ENCODE data around the gene TOM1. TPM values are rescaled to one million over a fixed set of nuclear protein-coding genes. Genes with fewer than 3 reads are reported as not detected.

The TOM1 gene
- total and polyA plus RNA-seq, 2 donors (not counting 1 experiment from before 2014, with no cell fraction given): 25.3 to 53.2 TPM

DNA sequence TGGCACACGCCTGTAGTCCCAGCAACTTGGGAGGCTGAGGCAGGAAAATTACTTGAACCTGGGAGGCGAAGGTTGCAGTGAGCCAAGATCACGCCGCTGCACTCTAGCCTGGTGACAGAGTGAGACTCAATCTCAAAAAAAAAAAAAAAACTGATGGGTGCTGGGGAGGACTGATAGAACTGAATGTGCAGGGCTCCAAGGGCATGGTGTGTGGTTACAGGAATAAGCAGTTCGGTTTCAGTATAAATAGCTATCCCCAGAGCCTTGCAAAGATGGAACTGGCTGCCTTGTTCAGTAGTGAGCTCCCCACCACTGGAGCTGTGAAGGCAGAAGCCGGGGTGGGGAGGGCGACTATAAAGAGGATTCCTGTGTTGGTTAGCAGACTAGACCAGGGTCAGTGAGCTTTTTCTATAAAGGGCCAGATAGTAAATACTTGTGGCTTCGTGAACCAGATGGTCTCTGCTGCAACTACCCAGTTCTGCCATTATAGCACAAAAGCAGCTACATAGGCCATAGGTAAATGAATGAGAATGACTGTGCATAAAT lies 5.9 kb downstream of the TOM1 start:
- TF ChIP-seq EZH2 (IDR thresholded peaks at IDR 0.05; ENCODE audit: borderline replicate concordance, insufficient read depth, low read depth, low read length, poor library complexity, severe bottlenecking): no peak
- TF ChIP-seq, protein P1, sequence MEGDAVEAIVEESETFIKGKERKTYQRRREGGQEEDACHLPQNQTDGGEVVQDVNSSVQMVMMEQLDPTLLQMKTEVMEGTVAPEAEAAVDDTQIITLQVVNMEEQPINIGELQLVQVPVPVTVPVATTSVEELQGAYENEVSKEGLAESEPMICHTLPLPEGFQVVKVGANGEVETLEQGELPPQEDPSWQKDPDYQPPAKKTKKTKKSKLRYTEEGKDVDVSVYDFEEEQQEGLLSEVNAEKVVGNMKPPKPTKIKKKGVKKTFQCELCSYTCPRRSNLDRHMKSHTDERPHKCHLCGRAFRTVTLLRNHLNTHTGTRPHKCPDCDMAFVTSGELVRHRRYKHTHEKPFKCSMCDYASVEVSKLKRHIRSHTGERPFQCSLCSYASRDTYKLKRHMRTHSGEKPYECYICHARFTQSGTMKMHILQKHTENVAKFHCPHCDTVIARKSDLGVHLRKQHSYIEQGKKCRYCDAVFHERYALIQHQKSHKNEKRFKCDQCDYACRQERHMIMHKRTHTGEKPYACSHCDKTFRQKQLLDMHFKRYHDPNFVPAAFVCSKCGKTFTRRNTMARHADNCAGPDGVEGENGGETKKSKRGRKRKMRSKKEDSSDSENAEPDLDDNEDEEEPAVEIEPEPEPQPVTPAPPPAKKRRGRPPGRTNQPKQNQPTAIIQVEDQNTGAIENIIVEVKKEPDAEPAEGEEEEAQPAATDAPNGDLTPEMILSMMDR (IDR thresholded peaks at IDR 0.05): no peak
- H4K20me1 ChIP-seq (ENCODE audit: control insufficient read depth, insufficient read depth, low read length, poor library complexity, severe bottlenecking): peaks cover 21% of the 10 kb centered on the region
- ATAC-seq (ENCODE audit: low read depth): no peak
- no peak overlapping the region for H3K4me3 ChIP-seq (ENCODE audit: control extremely low read depth in 1 of 5, extremely low read depth in 1 of 5, insufficient read depth in 1 of 5, low read depth in 2 of 5, low read length in 4 of 5)
- H3K4me1 ChIP-seq (ENCODE audit: control insufficient read depth in 2 of 2, insufficient read depth in 2 of 2, low read length in 2 of 2): peaks cover 33 to 53% of the 10 kb centered on the region in 2 donors
- Mint-ChIP-seq H3K9me3 (ENCODE audit: insufficient read depth) (no peaks in the 10 kb centered on the region), H3K27me3 (no peaks in the 10 kb centered on the region), H3K4me1 (peaks cover 62% of the 10 kb centered on the region), H3K4me3 (no peak overlapping the region), H3K27ac (no peak overlapping the region)
- no peaks in the 10 kb centered on the region for H3K27me3 ChIP-seq (replicated peaks in 1 of 4; ENCODE audit: control extremely low read depth in 1 of 4, control insufficient read depth in 3 of 4, insufficient read depth in 4 of 4, low read length in 3 of 4)
- H3K36me3 ChIP-seq (replicated peaks in 1 of 2; ENCODE audit: control extremely low read depth in 1 of 2, control insufficient read depth in 1 of 2, extremely low read depth in 1 of 2, insufficient read depth in 2 of 2, low read length in 1 of 2): peaks cover 0 to 2% of the 10 kb centered on the region in 2 experiments
- H3K9me3 ChIP-seq (ENCODE audit: control extremely low read depth in 1 of 3, control insufficient read depth in 2 of 3, insufficient read depth in 1 of 3, low read length in 2 of 3): no peaks in the 10 kb centered on the region
- ChIA-PET POLR2A (no interaction called here), CTCF (interaction anchor here (0.6 to 2.4 kb wide), 5 partner anchors 71 to 1181 kb away, joined by 3 to 6 read pairs (median 4); no protein-coding TSS in a partner anchor)
- H3K79me2 ChIP-seq (ENCODE audit: control insufficient read depth, insufficient read depth, low read length): peaks cover 75% of the 10 kb centered on the region
- H3K4me2 ChIP-seq (replicated peaks; ENCODE audit: low read depth, low read length, poor library complexity, severe bottlenecking): no peak overlapping the region
- no peak overlapping the region for H2AFZ ChIP-seq (ENCODE audit: insufficient read depth, low read depth, low read length, poor library complexity, severe bottlenecking)
- H3K27ac ChIP-seq (ENCODE audit: low read length in 2 of 2): no peak overlapping the region
- DNase-seq: no peak
- intact Hi-C loops (cut with micrococcal nuclease): no loop called here
- no peak overlapping the region for H3K9ac ChIP-seq (ENCODE audit: low read length)
- WGBS (ENCODE audit: insufficient coverage): 96% methylated on average over 5 of the region's 8 CpGs

DNA sequence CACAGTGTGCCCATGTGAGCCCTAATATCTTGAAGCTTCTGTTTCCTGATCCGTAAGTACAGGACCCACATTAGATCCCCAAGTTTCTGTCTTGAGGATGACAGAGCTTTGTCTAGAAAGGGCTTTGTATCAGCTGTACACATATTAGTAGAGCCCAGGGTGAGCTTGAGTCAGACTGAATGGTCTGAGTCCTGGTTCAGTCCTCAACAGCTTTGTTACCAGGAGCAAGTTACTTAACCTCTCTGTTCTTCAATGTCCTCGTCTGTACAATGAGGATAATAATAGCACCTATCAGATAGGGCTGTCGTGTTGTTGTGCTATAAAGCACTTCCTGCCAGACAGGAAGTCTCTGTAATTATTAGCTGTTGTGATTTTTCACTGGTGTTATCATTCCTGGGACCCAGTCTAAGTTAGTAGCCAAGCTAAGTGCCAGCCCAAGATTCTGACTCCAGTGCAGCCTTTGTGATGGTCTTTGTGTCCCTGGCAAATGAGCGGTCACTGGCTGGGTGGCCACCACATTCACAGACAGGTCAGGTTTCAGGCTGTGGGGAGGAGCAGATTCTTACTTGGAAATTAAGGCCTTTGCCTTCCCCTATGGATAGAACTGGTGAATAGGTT lies 6.8 kb downstream of the TOM1 start:
- intact Hi-C loops (cut with micrococcal nuclease): no loop called here
- H3K4me3 ChIP-seq (ENCODE audit: control extremely low read depth in 1 of 5, extremely low read depth in 1 of 5, insufficient read depth in 1 of 5, low read depth in 2 of 5, low read length in 4 of 5): no peak overlapping the region
- WGBS (ENCODE audit: insufficient coverage): 50% methylated on average over 2 of the region's 4 CpGs
- H3K27me3 ChIP-seq (replicated peaks in 1 of 4; ENCODE audit: control extremely low read depth in 1 of 4, control insufficient read depth in 3 of 4, insufficient read depth in 4 of 4, low read length in 3 of 4): no peaks in the 10 kb centered on the region
- H3K36me3 ChIP-seq (replicated peaks in 1 of 2; ENCODE audit: control extremely low read depth in 1 of 2, control insufficient read depth in 1 of 2, extremely low read depth in 1 of 2, insufficient read depth in 2 of 2, low read length in 1 of 2): no peaks in the 10 kb centered on the region
- TF ChIP-seq EZH2 (IDR thresholded peaks at IDR 0.05; ENCODE audit: borderline replicate concordance, insufficient read depth, low read depth, low read length, poor library complexity, severe bottlenecking): no peak
- TF ChIP-seq, protein P1 (IDR thresholded peaks at IDR 0.05): no peak
- ChIA-PET POLR2A (no interaction called here), CTCF (interaction anchor here (0.5 to 2.4 kb wide), 4 partner anchors 71 to 320 kb away, joined by 3 to 6 read pairs (median 4); no protein-coding TSS in a partner anchor)
- H3K27ac ChIP-seq (ENCODE audit: low read length in 2 of 2): no peak overlapping the region
- H3K9me3 ChIP-seq (ENCODE audit: control extremely low read depth in 1 of 3, control insufficient read depth in 2 of 3, insufficient read depth in 1 of 3, low read length in 2 of 3): no peaks in the 10 kb centered on the region
- no peak overlapping the region for H3K27ac Mint-ChIP-seq
- H4K20me1 ChIP-seq (ENCODE audit: control insufficient read depth, insufficient read depth, low read length, poor library complexity, severe bottlenecking): peaks cover 28% of the 10 kb centered on the region
- H3K9me3 Mint-ChIP-seq (ENCODE audit: insufficient read depth): no peaks in the 10 kb centered on the region
- ATAC-seq (ENCODE audit: low read depth) (no peak), DNase-seq (no peak)
- peaks cover 65% of the 10 kb centered on the region for H3K4me1 Mint-ChIP-seq
- H3K9ac ChIP-seq (ENCODE audit: low read length): peak overlapping the region; percentile 22
- H3K4me2 ChIP-seq (replicated peaks; ENCODE audit: low read depth, low read length, poor library complexity, severe bottlenecking): peak overlapping the region; percentile 38
- H3K4me1 ChIP-seq (ENCODE audit: control insufficient read depth in 2 of 2, insufficient read depth in 2 of 2, low read length in 2 of 2): peaks cover 30 to 53% of the 10 kb centered on the region in 2 donors
- H3K79me2 ChIP-seq (ENCODE audit: control insufficient read depth, insufficient read depth, low read length): peaks cover 75% of the 10 kb centered on the region
- no peaks in the 10 kb centered on the region for H3K27me3 Mint-ChIP-seq
- H2AFZ ChIP-seq (ENCODE audit: insufficient read depth, low read depth, low read length, poor library complexity, severe bottlenecking): no peak overlapping the region
- H3K4me3 Mint-ChIP-seq: no peak overlapping the region

Measured in B cell (primary cell).